Measurements from ENCODE around the gene GRIP2.

The GRIP2 gene

DNA sequence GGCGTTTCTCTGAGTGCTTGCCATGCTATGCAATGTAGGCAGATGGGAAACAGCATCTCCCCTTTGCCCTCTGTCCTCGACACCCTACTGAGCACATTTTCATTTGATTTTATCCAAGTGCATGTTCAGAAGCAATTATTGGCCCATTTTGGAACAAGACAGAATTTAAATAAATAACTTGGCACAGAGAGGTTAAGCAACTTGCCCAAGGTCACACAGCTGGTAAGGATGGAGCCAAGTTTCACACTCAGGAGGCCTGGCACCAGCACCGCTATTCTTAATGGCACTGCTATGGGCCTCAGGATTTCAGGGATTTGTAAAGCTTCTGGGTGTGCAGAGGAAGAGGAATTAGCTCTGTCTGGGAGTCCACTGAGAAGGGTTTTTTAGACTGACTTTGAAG lies 2.5 kb upstream of the GRIP2 start:
- ATAC-seq: no peak
- TF ChIP-seq CSDC2 (CRISPR knock-in tag; IDR thresholded peaks at IDR 0.05): no peak
- no peak for TF ChIP-seq ESRRG (CRISPR knock-in tag; IDR thresholded peaks at IDR 0.05)
- no peak for TF ChIP-seq ZNF565 (CRISPR knock-in tag; conservative IDR thresholded peaks at IDR 0.05; ENCODE audit: low read depth)
- TF ChIP-seq ZC3H10 (CRISPR knock-in tag; IDR thresholded peaks at IDR 0.05): no peak
- TF ChIP-seq, protein P1, sequence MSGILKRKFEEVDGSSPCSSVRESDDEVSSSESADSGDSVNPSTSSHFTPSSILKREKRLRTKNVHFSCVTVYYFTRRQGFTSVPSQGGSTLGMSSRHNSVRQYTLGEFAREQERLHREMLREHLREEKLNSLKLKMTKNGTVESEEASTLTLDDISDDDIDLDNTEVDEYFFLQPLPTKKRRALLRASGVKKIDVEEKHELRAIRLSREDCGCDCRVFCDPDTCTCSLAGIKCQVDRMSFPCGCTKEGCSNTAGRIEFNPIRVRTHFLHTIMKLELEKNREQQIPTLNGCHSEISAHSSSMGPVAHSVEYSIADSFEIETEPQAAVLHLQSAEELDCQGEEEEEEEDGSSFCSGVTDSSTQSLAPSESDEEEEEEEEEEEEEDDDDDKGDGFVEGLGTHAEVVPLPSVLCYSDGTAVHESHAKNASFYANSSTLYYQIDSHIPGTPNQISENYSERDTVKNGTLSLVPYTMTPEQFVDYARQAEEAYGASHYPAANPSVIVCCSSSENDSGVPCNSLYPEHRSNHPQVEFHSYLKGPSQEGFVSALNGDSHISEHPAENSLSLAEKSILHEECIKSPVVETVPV (CRISPR knock-in tag; IDR thresholded peaks at IDR 0.05): no peak
- TF ChIP-seq ZFP30 (CRISPR knock-in tag; IDR thresholded peaks at IDR 0.05): no peak
- no peak for TF ChIP-seq SNAI2 (CRISPR knock-in tag; IDR thresholded peaks at IDR 0.05)
- no peak for TF ChIP-seq BACH2 (CRISPR knock-in tag; IDR thresholded peaks at IDR 0.05; ENCODE audit: borderline replicate concordance)
- no peak for TF ChIP-seq TOX (CRISPR knock-in tag; IDR thresholded peaks at IDR 0.05; ENCODE audit: borderline replicate concordance)
- no peak for TF ChIP-seq ZNF70 (CRISPR knock-in tag; IDR thresholded peaks at IDR 0.05)

DNA sequence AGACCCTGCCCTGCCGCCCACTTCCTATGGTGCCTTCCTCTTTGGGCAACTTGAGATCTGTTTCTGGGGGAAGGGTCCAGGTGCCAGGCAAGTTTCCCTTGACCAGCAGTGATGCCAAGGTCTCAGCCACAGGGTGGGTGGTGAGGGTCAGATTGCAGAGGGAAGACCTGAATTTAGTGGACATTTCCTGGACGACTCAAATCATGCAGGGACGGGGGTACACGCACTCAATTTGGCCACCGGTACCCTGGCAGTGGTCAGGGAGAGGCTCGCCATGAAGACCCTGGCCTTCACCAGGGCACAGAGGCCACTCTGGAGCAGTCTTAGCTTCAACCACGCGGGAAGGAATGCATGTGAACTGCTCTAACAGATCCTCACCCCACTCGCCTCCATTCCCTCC lies 1.5 kb upstream of the GRIP2 start:
- no peak for ATAC-seq
- TF ChIP-seq ZC3H10 (CRISPR knock-in tag; IDR thresholded peaks at IDR 0.05): no peak
- no peak for TF ChIP-seq OSR1 (CRISPR knock-in tag; IDR thresholded peaks at IDR 0.05)
- TF ChIP-seq GLIS3 (CRISPR knock-in tag; IDR thresholded peaks at IDR 0.05): no peak
- no peak for TF ChIP-seq ESRRG (CRISPR knock-in tag; IDR thresholded peaks at IDR 0.05)
- TF ChIP-seq BACH2 (CRISPR knock-in tag; IDR thresholded peaks at IDR 0.05; ENCODE audit: borderline replicate concordance): no peak
- no peak for TF ChIP-seq ISL1 (CRISPR knock-in tag; IDR thresholded peaks at IDR 0.05)
- TF ChIP-seq, protein P2, sequence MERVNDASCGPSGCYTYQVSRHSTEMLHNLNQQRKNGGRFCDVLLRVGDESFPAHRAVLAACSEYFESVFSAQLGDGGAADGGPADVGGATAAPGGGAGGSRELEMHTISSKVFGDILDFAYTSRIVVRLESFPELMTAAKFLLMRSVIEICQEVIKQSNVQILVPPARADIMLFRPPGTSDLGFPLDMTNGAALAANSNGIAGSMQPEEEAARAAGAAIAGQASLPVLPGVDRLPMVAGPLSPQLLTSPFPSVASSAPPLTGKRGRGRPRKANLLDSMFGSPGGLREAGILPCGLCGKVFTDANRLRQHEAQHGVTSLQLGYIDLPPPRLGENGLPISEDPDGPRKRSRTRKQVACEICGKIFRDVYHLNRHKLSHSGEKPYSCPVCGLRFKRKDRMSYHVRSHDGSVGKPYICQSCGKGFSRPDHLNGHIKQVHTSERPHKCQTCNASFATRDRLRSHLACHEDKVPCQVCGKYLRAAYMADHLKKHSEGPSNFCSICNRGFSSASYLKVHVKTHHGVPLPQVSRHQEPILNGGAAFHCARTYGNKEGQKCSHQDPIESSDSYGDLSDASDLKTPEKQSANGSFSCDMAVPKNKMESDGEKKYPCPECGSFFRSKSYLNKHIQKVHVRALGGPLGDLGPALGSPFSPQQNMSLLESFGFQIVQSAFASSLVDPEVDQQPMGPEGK (CRISPR knock-in tag; IDR thresholded peaks at IDR 0.05; ENCODE audit: borderline replicate concordance): no peak
- no peak for TF ChIP-seq ZNF565 (CRISPR knock-in tag; conservative IDR thresholded peaks at IDR 0.05; ENCODE audit: low read depth)
- no peak for TF ChIP-seq ZFP3 (CRISPR knock-in tag; IDR thresholded peaks at IDR 0.05)
- no peak for TF ChIP-seq ZNF8 (CRISPR knock-in tag; IDR thresholded peaks at IDR 0.05)
- TF ChIP-seq CSDC2 (CRISPR knock-in tag; IDR thresholded peaks at IDR 0.05): no peak
- no peak for TF ChIP-seq TCF4 (CRISPR knock-in tag; IDR thresholded peaks at IDR 0.05; ENCODE audit: borderline replicate concordance)
- TF ChIP-seq, protein P3, sequence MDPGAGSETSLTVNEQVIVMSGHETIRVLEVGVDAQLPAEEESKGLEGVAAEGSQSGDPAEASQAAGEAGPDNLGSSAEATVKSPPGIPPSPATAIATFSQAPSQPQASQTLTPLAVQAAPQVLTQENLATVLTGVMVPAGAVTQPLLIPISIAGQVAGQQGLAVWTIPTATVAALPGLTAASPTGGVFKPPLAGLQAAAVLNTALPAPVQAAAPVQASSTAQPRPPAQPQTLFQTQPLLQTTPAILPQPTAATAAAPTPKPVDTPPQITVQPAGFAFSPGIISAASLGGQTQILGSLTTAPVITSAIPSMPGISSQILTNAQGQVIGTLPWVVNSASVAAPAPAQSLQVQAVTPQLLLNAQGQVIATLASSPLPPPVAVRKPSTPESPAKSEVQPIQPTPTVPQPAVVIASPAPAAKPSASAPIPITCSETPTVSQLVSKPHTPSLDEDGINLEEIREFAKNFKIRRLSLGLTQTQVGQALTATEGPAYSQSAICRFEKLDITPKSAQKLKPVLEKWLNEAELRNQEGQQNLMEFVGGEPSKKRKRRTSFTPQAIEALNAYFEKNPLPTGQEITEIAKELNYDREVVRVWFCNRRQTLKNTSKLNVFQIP (CRISPR knock-in tag; IDR thresholded peaks at IDR 0.05; ENCODE audit: borderline replicate concordance, low read depth): no peak
- no peak for TF ChIP-seq ARNTL (CRISPR knock-in tag; IDR thresholded peaks at IDR 0.05; ENCODE audit: borderline replicate concordance, low read depth)
- TF ChIP-seq, protein P4, sequence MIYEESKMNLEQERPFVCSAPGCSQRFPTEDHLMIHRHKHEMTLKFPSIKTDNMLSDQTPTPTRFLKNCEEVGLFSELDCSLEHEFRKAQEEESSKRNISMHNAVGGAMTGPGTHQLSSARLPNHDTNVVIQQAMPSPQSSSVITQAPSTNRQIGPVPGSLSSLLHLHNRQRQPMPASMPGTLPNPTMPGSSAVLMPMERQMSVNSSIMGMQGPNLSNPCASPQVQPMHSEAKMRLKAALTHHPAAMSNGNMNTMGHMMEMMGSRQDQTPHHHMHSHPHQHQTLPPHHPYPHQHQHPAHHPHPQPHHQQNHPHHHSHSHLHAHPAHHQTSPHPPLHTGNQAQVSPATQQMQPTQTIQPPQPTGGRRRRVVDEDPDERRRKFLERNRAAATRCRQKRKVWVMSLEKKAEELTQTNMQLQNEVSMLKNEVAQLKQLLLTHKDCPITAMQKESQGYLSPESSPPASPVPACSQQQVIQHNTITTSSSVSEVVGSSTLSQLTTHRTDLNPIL (CRISPR knock-in tag; IDR thresholded peaks at IDR 0.05; ENCODE audit: low read depth): no peak

DNA sequence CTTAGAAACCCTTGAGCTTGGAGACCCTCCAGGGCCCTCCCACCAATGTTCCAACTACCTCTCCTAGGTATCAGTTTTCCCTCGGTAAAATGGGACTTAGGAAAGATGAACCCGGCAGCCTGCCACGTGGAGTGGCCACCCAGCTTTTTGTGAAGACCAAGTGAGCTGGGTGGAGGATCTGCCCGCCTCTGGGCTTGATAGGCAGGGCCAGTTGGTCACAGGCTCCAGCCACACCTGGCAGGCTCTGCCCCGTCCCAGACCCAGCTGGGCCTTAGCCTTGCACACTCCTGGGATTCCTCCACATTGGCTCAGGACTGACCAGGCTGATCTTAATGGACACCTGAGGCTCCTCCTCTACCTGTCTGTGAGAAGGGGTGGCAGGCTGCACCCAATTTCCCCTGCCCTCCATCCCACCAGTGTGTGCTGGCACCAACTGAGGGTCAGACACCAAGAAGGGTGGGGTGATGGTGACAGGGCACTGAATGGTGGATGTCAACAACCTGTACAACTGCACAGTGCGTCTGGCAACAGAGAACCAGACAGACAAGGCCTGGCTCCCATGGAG lies 761 bp upstream of the GRIP2 start:
- no peak for ATAC-seq
- TF ChIP-seq ZNF565 (CRISPR knock-in tag; conservative IDR thresholded peaks at IDR 0.05; ENCODE audit: low read depth): no peak
- no peak for TF ChIP-seq ZC3H10 (CRISPR knock-in tag; IDR thresholded peaks at IDR 0.05)
- TF ChIP-seq TOX (CRISPR knock-in tag; IDR thresholded peaks at IDR 0.05; ENCODE audit: borderline replicate concordance): no peak
- TF ChIP-seq BACH2 (CRISPR knock-in tag; IDR thresholded peaks at IDR 0.05; ENCODE audit: borderline replicate concordance): no peak
- TF ChIP-seq OSR1 (CRISPR knock-in tag; IDR thresholded peaks at IDR 0.05): no peak
- TF ChIP-seq, protein P5, sequence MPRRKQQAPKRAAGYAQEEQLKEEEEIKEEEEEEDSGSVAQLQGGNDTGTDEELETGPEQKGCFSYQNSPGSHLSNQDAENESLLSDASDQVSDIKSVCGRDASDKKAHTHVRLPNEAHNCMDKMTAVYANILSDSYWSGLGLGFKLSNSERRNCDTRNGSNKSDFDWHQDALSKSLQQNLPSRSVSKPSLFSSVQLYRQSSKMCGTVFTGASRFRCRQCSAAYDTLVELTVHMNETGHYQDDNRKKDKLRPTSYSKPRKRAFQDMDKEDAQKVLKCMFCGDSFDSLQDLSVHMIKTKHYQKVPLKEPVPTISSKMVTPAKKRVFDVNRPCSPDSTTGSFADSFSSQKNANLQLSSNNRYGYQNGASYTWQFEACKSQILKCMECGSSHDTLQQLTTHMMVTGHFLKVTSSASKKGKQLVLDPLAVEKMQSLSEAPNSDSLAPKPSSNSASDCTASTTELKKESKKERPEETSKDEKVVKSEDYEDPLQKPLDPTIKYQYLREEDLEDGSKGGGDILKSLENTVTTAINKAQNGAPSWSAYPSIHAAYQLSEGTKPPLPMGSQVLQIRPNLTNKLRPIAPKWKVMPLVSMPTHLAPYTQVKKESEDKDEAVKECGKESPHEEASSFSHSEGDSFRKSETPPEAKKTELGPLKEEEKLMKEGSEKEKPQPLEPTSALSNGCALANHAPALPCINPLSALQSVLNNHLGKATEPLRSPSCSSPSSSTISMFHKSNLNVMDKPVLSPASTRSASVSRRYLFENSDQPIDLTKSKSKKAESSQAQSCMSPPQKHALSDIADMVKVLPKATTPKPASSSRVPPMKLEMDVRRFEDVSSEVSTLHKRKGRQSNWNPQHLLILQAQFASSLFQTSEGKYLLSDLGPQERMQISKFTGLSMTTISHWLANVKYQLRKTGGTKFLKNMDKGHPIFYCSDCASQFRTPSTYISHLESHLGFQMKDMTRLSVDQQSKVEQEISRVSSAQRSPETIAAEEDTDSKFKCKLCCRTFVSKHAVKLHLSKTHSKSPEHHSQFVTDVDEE (CRISPR knock-in tag; IDR thresholded peaks at IDR 0.05): no peak
- TF ChIP-seq RARB (CRISPR knock-in tag; IDR thresholded peaks at IDR 0.05): no peak
- no peak for TF ChIP-seq ESRRG (CRISPR knock-in tag; IDR thresholded peaks at IDR 0.05)
- no peak for TF ChIP-seq ZNF70 (CRISPR knock-in tag; IDR thresholded peaks at IDR 0.05)
- TF ChIP-seq ZNF8 (CRISPR knock-in tag; IDR thresholded peaks at IDR 0.05): no peak
